H1 (cell line): Measurements from ENCODE around the gene GPR42. TPM values are rescaled to one million over a fixed set of nuclear protein-coding genes. Genes with fewer than 3 reads are reported as not detected.

Experiments
- CTCF ChIA-PET: fragments of 300-600 bp; sonication (Branson Sonifier 250); formaldehyde crosslinking; loops from one replicate; lab custom pipeline; 2021; ENCODE audit not compliant: partially characterized antibody; lab: Charles Lee
- POLR2A ChIA-PET: fragments of 300-600 bp; sonication (Branson Sonifier 250); formaldehyde crosslinking; loops from one replicate; lab custom pipeline; 2021; ENCODE audit warnings: inconsistent platforms; ENCODE audit not compliant: partially characterized antibody; lab: Charles Lee
- DNase-seq, 2 experiments: peaks; one replicate each; pipeline versions ENCODE4 v3.0.0 to v3.0.0-alpha.2; 2010 to 2022; ENCODE audit warnings: low spot score in 2 of 2, low read depth in 1 of 2, mixed read lengths in 1 of 2
- FAIRE-seq: peaks from 2 replicates; lab custom pipeline; 2011; peaks lifted over from hg19 to GRCh38; lab: Jason Lieb, UNC
- H2AFZ ChIP-seq: 2 replicates; pipeline ENCODE4 v1.8.1; 2012; ENCODE audit warnings: low read length, inconsistent platforms
- H2AK5ac ChIP-seq: 2 replicates; pipeline ENCODE4 v1.6.1; 2013; ENCODE audit warnings: low read depth, low read length
- H2BK120ac ChIP-seq: replicated peaks from 2 replicates; pipeline ENCODE3; 2013; ENCODE audit warnings: low read depth, low read length, inconsistent platforms
- H2BK12ac ChIP-seq: 2 replicates; pipeline ENCODE4 v1.6.1; 2013; ENCODE audit warnings: low read depth, low read length
- H2BK15ac ChIP-seq: 2 replicates; pipeline ENCODE4 v1.6.1; 2013; ENCODE audit warnings: low read length
- H2BK20ac ChIP-seq: 2 replicates; pipeline ENCODE4 v1.6.1; 2013; ENCODE audit warnings: low read length
- H2BK5ac ChIP-seq: 2 replicates; pipeline ENCODE4 v1.6.1; 2013; ENCODE audit warnings: low read depth, low read length
- H3K14ac ChIP-seq: 2 replicates; pipeline ENCODE4 v1.6.1; 2013; ENCODE audit warnings: inconsistent platforms; ENCODE audit not compliant: insufficient read length
- H3K18ac ChIP-seq: 2 replicates; pipeline ENCODE4 v1.6.1; 2013; ENCODE audit warnings: low read length; ENCODE audit errors: extremely low read depth
- H3K23ac ChIP-seq: 2 replicates; pipeline ENCODE4 v1.6.1; 2013; ENCODE audit warnings: inconsistent platforms; ENCODE audit not compliant: insufficient read length
- H3K23me2 ChIP-seq: 2 replicates; pipeline ENCODE4 v1.6.1; 2013; ENCODE audit warnings: low read depth, low read length
- H3K27ac ChIP-seq: 2 replicates; pipeline ENCODE4 v1.6.1; 2011; ENCODE audit warnings: low read depth, low read length, inconsistent platforms
- H3K27me3 ChIP-seq, 4 experiments: replicated peaks in 1 of 4; 1 replicate in 1 of 4; 2 replicates in 3 of 4; pipeline versions ENCODE4 v1.6.1 to v1.8.1; 2011 to 2013; ENCODE audit warnings: low read length in 3 of 4, mild to moderate bottlenecking in 3 of 4, inconsistent platforms in 2 of 4, mixed read lengths in 2 of 4, moderate library complexity in 1 of 4; ENCODE audit not compliant: control insufficient read depth in 3 of 4, insufficient read depth in 3 of 4; ENCODE audit errors: extremely low read depth in 1 of 4
- H3K36me3 ChIP-seq, 4 experiments: 2 replicates each; pipeline versions ENCODE4 v1.6.1 to v1.8.1; 2011 to 2013; ENCODE audit warnings: mild to moderate bottlenecking in 4 of 4, low read length in 3 of 4, moderate library complexity in 2 of 4, control low read depth in 1 of 4, inconsistent platforms in 1 of 4; ENCODE audit not compliant: insufficient read depth in 4 of 4, control insufficient read depth in 2 of 4
- H3K4ac ChIP-seq: replicated peaks from 2 replicates; pipeline ENCODE3; 2013; ENCODE audit warnings: low read length, low read depth, mixed read lengths, inconsistent platforms; ENCODE audit not compliant: insufficient read length
- H3K4me1 ChIP-seq, 4 experiments: replicated peaks in 1 of 4; 1 replicate in 1 of 4; 2 replicates in 3 of 4; pipeline versions ENCODE4 v1.6.1 to v1.8.1; 2011 to 2013; ENCODE audit warnings: low read length in 3 of 4, inconsistent platforms in 2 of 4, mixed read lengths in 1 of 4; ENCODE audit not compliant: insufficient read depth in 4 of 4, control insufficient read depth in 3 of 4
- H3K4me2 ChIP-seq, 2 experiments: 2 replicates each; pipeline versions ENCODE4 v1.6.1 to v1.8.1; 2011 to 2013; ENCODE audit warnings: low read depth in 2 of 2, low read length in 2 of 2, control low read depth in 1 of 2, inconsistent platforms in 1 of 2, mild to moderate bottlenecking in 1 of 2; ENCODE audit not compliant: insufficient read depth in 1 of 2
- H3K4me3 ChIP-seq, 4 experiments: fragments of 200-600, 300-600 bp in 1 of 4; sonication (generic), shearing (Covaris generic), sonication (Bioruptor Twin) in 1 of 4; 2 replicates each; pipeline versions ENCODE4 v1.5.1 to v1.8.1; 2011 to 2016; ENCODE audit warnings: low read length in 4 of 4, low read depth in 3 of 4, control low read depth in 2 of 4, inconsistent platforms in 2 of 4, mild to moderate bottlenecking in 2 of 4, mixed read lengths in 1 of 4, moderate library complexity in 1 of 4; ENCODE audit not compliant: insufficient read depth in 2 of 4; ENCODE audit errors: extremely low read depth in 1 of 4
- H3K56ac ChIP-seq: replicated peaks from 2 replicates; pipeline ENCODE3; 2013; ENCODE audit warnings: low read depth, mild to moderate bottlenecking, mixed read lengths, low read length, inconsistent platforms; ENCODE audit not compliant: insufficient read length
- H3K79me1 ChIP-seq: 2 replicates; pipeline ENCODE4 v1.6.1; 2013; ENCODE audit warnings: low read depth, low read length, control low read depth
- H3K79me2 ChIP-seq, 2 experiments: 2 replicates each; pipeline versions ENCODE4 v1.6.1 to v1.8.1; 2012 to 2013; ENCODE audit warnings: low read length in 2 of 2, mild to moderate bottlenecking in 2 of 2, inconsistent platforms in 1 of 2; ENCODE audit not compliant: insufficient read depth in 2 of 2, control insufficient read depth in 1 of 2
- H3K9ac ChIP-seq, 4 experiments: replicated peaks in 1 of 4; 1 replicate in 1 of 4; 2 replicates in 3 of 4; pipeline versions ENCODE4 v1.6.1 to v1.8.1; 2011 to 2013; ENCODE audit warnings: low read depth in 3 of 4, low read length in 3 of 4, control low read depth in 2 of 4, mild to moderate bottlenecking in 2 of 4, moderate library complexity in 2 of 4, inconsistent platforms in 1 of 4; ENCODE audit errors: extremely low read depth in 1 of 4
- H3K9me3 ChIP-seq, 2 experiments: 2 replicates each; pipeline versions ENCODE4 v1.6.1 to v1.8.1; 2012 to 2013; ENCODE audit warnings: mild to moderate bottlenecking in 2 of 2, moderate library complexity in 2 of 2, control low read depth in 1 of 2, inconsistent platforms in 1 of 2, low read depth in 1 of 2, low read length in 1 of 2, mixed read lengths in 1 of 2; ENCODE audit not compliant: insufficient read depth in 2 of 2
- H4K20me1 ChIP-seq, 2 experiments: replicated peaks in 1 of 2; 2 replicates each; pipeline versions ENCODE3 to v1.8.1; 2011 to 2013; ENCODE audit warnings: inconsistent platforms in 2 of 2, low read length in 2 of 2, mild to moderate bottlenecking in 1 of 2; ENCODE audit not compliant: insufficient read depth in 2 of 2, control insufficient read depth in 1 of 2
- H4K5ac ChIP-seq: 2 replicates; pipeline ENCODE4 v1.6.1; 2013; ENCODE audit warnings: low read length, low read depth, mixed read lengths, inconsistent platforms; ENCODE audit not compliant: insufficient read length
- H4K8ac ChIP-seq: 2 replicates; pipeline ENCODE4 v1.8.0; 2013; ENCODE audit warnings: mild to moderate bottlenecking, moderate library complexity, low read length, inconsistent platforms; ENCODE audit not compliant: insufficient read depth; ENCODE audit errors: extremely low read depth
- H4K91ac ChIP-seq: replicated peaks from 2 replicates; pipeline ENCODE3; 2013; ENCODE audit warnings: low read length, mixed read lengths, inconsistent platforms; ENCODE audit not compliant: insufficient read length
- CBX5 ChIP-seq: fragments of 300-800, 300-1000 bp; sonication (generic); IDR thresholded peaks from 2 replicates; pipeline ENCODE4 v1.7.1; 2016; ENCODE audit warnings: antibody characterized with exemption, low read length, low read depth
- KDM5A ChIP-seq: fragments of 200-600 bp; IDR thresholded peaks from 2 replicates; pipeline ENCODE4 v1.7.1; 2012; ENCODE audit warnings: mild to moderate bottlenecking, low read length, inconsistent platforms, mixed read lengths
- WGBS, 2 experiments: shearing (Covaris generic) in 1 of 2; methylation state at CpG; one replicate each; pipeline versions ENCODE4 v1.1.6 to v1.1.7; 2013 to 2015; ENCODE audit warnings: low lambda C conversion rate in 2 of 2, mixed read lengths in 2 of 2, inconsistent platforms in 1 of 2, low coverage in 1 of 2, missing lambda C conversion rate in 1 of 2; ENCODE audit not compliant: insufficient replicate concordance in 2 of 2, insufficient coverage in 1 of 2, insufficient read length in 1 of 2; ENCODE audit errors: extremely low coverage in 1 of 2, missing lambda C conversion rate in 1 of 2; 5-methylcytosine and 5-hydroxymethylcytosine counted together
- polyA plus RNA-seq, 7 experiments: library from polyadenylated mRNA; depleted of rRNA in 3 of 7; stranded (reverse) in 5 of 7; unstranded in 2 of 7; fragments of >200 nt in 5 of 7; fragments of 200-250 nt in 2 of 7; gene quantifications; 1 replicate in 5 of 7; 2 replicates in 1 of 7; 4 replicates in 1 of 7; pipeline versions ENCODE4 v1.2.1 to v1.2.3, GENCODE V29; 2011 to 2013; ENCODE audit warnings: missing spikeins in 2 of 7, mixed read lengths in 2 of 7
- total RNA-seq: library from RNA; stranded (reverse); fragmentation: NEBNext Ultra II Directional; extraction: Animal tissue kit (Norgen Biotek cat#: 25700); gene quantifications from 2 replicates; pipeline ENCODE4 v1.2.1, GENCODE V29; 2021

The GPR42 gene
- total and polyA plus RNA-seq, 2 of the 8 experiments (the other 6 are each of a cell fraction or from before 2014, with no cell fraction given) = not detected

DNA sequence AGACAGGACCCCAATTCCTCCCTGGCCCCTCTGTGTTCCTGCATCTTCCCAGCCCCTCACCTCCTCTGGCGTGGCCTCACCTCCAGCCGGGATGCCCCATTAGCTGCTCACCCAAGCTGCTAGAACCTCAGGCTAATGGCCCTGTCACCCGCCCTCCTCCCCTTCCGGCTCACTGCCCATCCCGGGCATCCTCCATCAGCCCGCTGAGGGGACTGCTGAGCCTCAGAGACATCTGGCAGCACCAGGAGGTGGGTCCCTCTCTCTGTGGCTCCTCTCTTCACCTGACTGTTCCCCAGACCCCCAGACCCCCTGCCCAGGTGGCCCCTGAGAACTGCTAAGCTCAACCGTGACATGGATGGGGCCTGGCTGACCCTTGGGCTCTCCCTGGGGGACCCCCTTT, 20.3 kb upstream of the GPR42 start:
- Histone ChIP-seq H3K4me1 (peaks cover 0 to 2% (median 0%) of the 10 kb centered on the region in 4 experiments; a peak in 2 of 7 replicates), H3K4ac (no peak overlapping the region), H3K23ac (no peak overlapping the region), H4K8ac (no peak overlapping the region), H3K9ac (no peak overlapping the region), H3K23me2 (no peaks in the 10 kb centered on the region; the same call in 1 of the 2 replicates), H3K14ac (no peak overlapping the region), H3K9me3 (no peaks in the 10 kb centered on the region), H2AFZ (no peak overlapping the region), H2BK15ac (no peak overlapping the region), H3K18ac (no peak overlapping the region), H3K36me3 (no peaks in the 10 kb centered on the region), H2BK5ac (no peak overlapping the region), H2AK5ac (no peak overlapping the region), H3K27ac (no peak overlapping the region), H4K5ac (no peak overlapping the region), H3K79me1 (no peaks in the 10 kb centered on the region), H2BK12ac (no peak overlapping the region), H3K79me2 (no peaks in the 10 kb centered on the region), H3K4me2 (no peak overlapping the region), H3K27me3 (no peaks in the 10 kb centered on the region), H4K20me1 (no peaks in the 10 kb centered on the region), H2BK120ac (no peak overlapping the region), H2BK20ac (no peak overlapping the region), H3K4me3 (no peak overlapping the region), H3K56ac (no peak overlapping the region), H4K91ac (no peak overlapping the region)
- WGBS, 2 experiments = 82% methylated on average over 4 of the region's 7 CpGs; no CpG with 5 or more reads in 1 of the 2 experiments
- DNase-seq (peak in 1 of 2 experiments; percentile 41), FAIRE-seq (no peak)
- TF ChIP-seq CBX5 = no peak
- no peak for TF ChIP-seq KDM5A
- CTCF ChIA-PET = interaction anchor here (0.6 to 3.9 kb wide), 11 partner anchors 8 to 337 kb away, joined by 3 to 22 read pairs (median 4); no protein-coding TSS in a partner anchor
- POLR2A ChIA-PET = no interaction called here
